ENCODE measurements around the gene HTR3A.
"Not testable (repeated sequence)": the region's sequence is repeated elsewhere in the genome, so short reads cannot be mapped to it uniquely, and the experiment has no call there.

The HTR3A gene

GRCh38 chr11:113974741-113975470 lies at the start of gene HTR3A:
Gene HTR3A (plus strand): TSS chr11:113975108. CDS start chr11:113975326, 218 bp downstream.
- ChIA-PET CTCF (interaction anchor here (1.2 kb wide), 1 partner anchor 287 kb away, joined by 6 read pairs; no protein-coding TSS in a partner anchor), POLR2A (no interaction called here)
- TF ChIP-seq CTCF (IDR thresholded peaks at IDR 0.05; ENCODE audit: insufficient read depth, low read length, missing control alignments) = no peak
- no peak for DNase-seq (ENCODE audit: low read depth, low spot score)
- H3K4me3 ChIP-seq (ENCODE audit: low read depth, low read length) = no peak within 1 kb of the TSS

- CTCF ChIA-PET = interaction anchor here (0.9 kb wide), 1 partner anchor 31 kb away, joined by 3 read pairs; no protein-coding TSS in a partner anchor
- H3K4me3 ChIP-seq (ENCODE audit: low read depth, low read length) = no peak overlapping the region
- POLR2A ChIA-PET = no interaction called here
- DNase-seq (ENCODE audit: low read depth, low spot score) = no peak
- TF ChIP-seq CTCF (IDR thresholded peaks at IDR 0.05; ENCODE audit: insufficient read depth, low read length, missing control alignments) = no peak
Measured at GRCh38 chr11:113926273-113927197, 48.4 kb upstream of the HTR3A start.

GRCh38 chr11:113928311-113928710 lies 46.6 kb upstream of the HTR3A start:
- no peak for DNase-seq (ENCODE audit: low read depth, low spot score)
- no peak overlapping the region for H3K4me3 ChIP-seq (ENCODE audit: low read depth, low read length)
- no peak for TF ChIP-seq CTCF (IDR thresholded peaks at IDR 0.05; ENCODE audit: insufficient read depth, low read length, missing control alignments)
- ChIA-PET POLR2A (no interaction called here), CTCF (no interaction called here)

- POLR2A ChIA-PET = no interaction called here
- TF ChIP-seq CTCF (IDR thresholded peaks at IDR 0.05; ENCODE audit: insufficient read depth, low read length, missing control alignments) = no peak
- DNase-seq (ENCODE audit: low read depth, low spot score) = no peak
- CTCF ChIA-PET = no interaction called here
- no peak overlapping the region for H3K4me3 ChIP-seq (ENCODE audit: low read depth, low read length)
Measured at GRCh38 chr11:113932788-113933187, 42.1 kb upstream of the HTR3A start.

- CTCF ChIA-PET; DNase-seq (ENCODE audit: low read depth, low spot score); POLR2A ChIA-PET; H3K4me3 ChIP-seq (ENCODE audit: low read depth, low read length): not testable (repeated sequence)
Measured at GRCh38 chr11:113934193-113934592, 40.7 kb upstream of the HTR3A start.

GRCh38 chr11:113934761-113935160 lies 40.1 kb upstream of the HTR3A start:
- CTCF ChIA-PET = no interaction called here
- no peak overlapping the region for H3K4me3 ChIP-seq (ENCODE audit: low read depth, low read length)
- DNase-seq (ENCODE audit: low read depth, low spot score) = no peak
- no peak for TF ChIP-seq CTCF (IDR thresholded peaks at IDR 0.05; ENCODE audit: insufficient read depth, low read length, missing control alignments)
- POLR2A ChIA-PET = no interaction called here

All from AG04449 (cell line).